Astrocyte (in vitro differentiated cells and primary cell): ENCODE data around the gene GABBR2. TPM values are rescaled to one million over a fixed set of nuclear protein-coding genes. Genes with fewer than 3 reads are reported as not detected.

ENCODE experiments used
- DNase-seq: peaks from one replicate; pipeline ENCODE4 v3.0.0-alpha.2; 2010; ENCODE audit warnings: low read depth
- FAIRE-seq: peaks from 2 replicates; lab custom pipeline; 2011; peaks lifted over from hg19 to GRCh38; lab: Jason Lieb, UNC
- H2AFZ ChIP-seq: 2 replicates; pipeline ENCODE4 v1.6.0; 2012; ENCODE audit warnings: low read depth, low read length, inconsistent platforms
- H3K27ac ChIP-seq: 2 replicates; pipeline ENCODE4 v1.5.1; 2011; ENCODE audit warnings: low read depth, low read length, inconsistent platforms
- H3K27me3 ChIP-seq: 2 replicates; pipeline ENCODE4 v1.6.0; 2011; ENCODE audit warnings: low read length, inconsistent platforms; ENCODE audit not compliant: insufficient read depth
- H3K36me3 ChIP-seq: 2 replicates; pipeline ENCODE4 v1.5.1; 2011; ENCODE audit warnings: low read length, inconsistent platforms; ENCODE audit not compliant: insufficient read depth
- H3K4me1 ChIP-seq: 2 replicates; pipeline ENCODE4 v1.5.1; 2011; ENCODE audit warnings: low read length, inconsistent platforms; ENCODE audit not compliant: insufficient read depth
- H3K4me2 ChIP-seq: 2 replicates; pipeline ENCODE4 v1.6.0; 2012; ENCODE audit warnings: low read length, inconsistent platforms
- H3K4me3 ChIP-seq: 2 replicates; pipeline ENCODE4 v1.5.1; 2011; ENCODE audit warnings: low read depth, mild to moderate bottlenecking, low read length, inconsistent platforms; ENCODE audit not compliant: insufficient read depth
- H3K79me2 ChIP-seq: 2 replicates; pipeline ENCODE4 v1.6.0; 2012; ENCODE audit warnings: mild to moderate bottlenecking, low read length, inconsistent platforms; ENCODE audit not compliant: insufficient read depth
- H3K9ac ChIP-seq: 2 replicates; pipeline ENCODE4 v1.6.0; 2012; ENCODE audit warnings: mild to moderate bottlenecking, low read length, inconsistent platforms
- H3K9me3 ChIP-seq: 2 replicates; pipeline ENCODE4 v1.5.1; 2012; ENCODE audit warnings: low read depth, mild to moderate bottlenecking, low read length, inconsistent platforms; ENCODE audit not compliant: insufficient read depth
- H4K20me1 ChIP-seq: 2 replicates; pipeline ENCODE4 v1.6.0; 2012; ENCODE audit warnings: low read length, inconsistent platforms; ENCODE audit not compliant: insufficient read depth
- H3K27ac Mint-ChIP-seq: one replicate; pipeline ENCODE4 v1.8.0; 2021; ENCODE audit warnings: mild to moderate bottlenecking, mixed read lengths; ENCODE audit not compliant: unreplicated experiment
- H3K27me3 Mint-ChIP-seq: one replicate; pipeline ENCODE4 v1.8.0; 2021; ENCODE audit warnings: low read depth, mixed read lengths; ENCODE audit not compliant: unreplicated experiment
- H3K36me3 Mint-ChIP-seq: one replicate; pipeline ENCODE4 v1.8.0; 2021; ENCODE audit warnings: low read depth, mixed read lengths; ENCODE audit not compliant: unreplicated experiment
- H3K4me1 Mint-ChIP-seq: one replicate; pipeline ENCODE4 v1.8.0; 2021; ENCODE audit warnings: low read depth, mixed read lengths; ENCODE audit not compliant: unreplicated experiment
- H3K4me3 Mint-ChIP-seq: one replicate; pipeline ENCODE4 v1.8.0; 2021; ENCODE audit warnings: mild to moderate bottlenecking, moderate library complexity, mixed read lengths; ENCODE audit not compliant: unreplicated experiment
- H3K9me3 Mint-ChIP-seq: one replicate; pipeline ENCODE4 v1.8.0; 2021; ENCODE audit warnings: mild to moderate bottlenecking, mixed read lengths; ENCODE audit not compliant: unreplicated experiment
- CTCF ChIP-seq: IDR thresholded peaks from 2 replicates; pipeline ENCODE4 v1.5.1; 2011; ENCODE audit warnings: low read depth, mild to moderate bottlenecking, inconsistent platforms, low read length, moderate library complexity; ENCODE audit not compliant: insufficient read depth
- EZH2 ChIP-seq: IDR thresholded peaks from 2 replicates; pipeline ENCODE4 v1.6.1; 2012; ENCODE audit warnings: mild to moderate bottlenecking, low read length, inconsistent platforms; ENCODE audit not compliant: insufficient read depth
- total RNA-seq: library from RNA; stranded (reverse); gene quantifications from 2 replicates; pipeline ENCODE4 v1.2.1, GENCODE V29; 2021

GABBR2 gene
- total RNA-seq, 1 donor from 2014 or later = 2.0 TPM

DNA sequence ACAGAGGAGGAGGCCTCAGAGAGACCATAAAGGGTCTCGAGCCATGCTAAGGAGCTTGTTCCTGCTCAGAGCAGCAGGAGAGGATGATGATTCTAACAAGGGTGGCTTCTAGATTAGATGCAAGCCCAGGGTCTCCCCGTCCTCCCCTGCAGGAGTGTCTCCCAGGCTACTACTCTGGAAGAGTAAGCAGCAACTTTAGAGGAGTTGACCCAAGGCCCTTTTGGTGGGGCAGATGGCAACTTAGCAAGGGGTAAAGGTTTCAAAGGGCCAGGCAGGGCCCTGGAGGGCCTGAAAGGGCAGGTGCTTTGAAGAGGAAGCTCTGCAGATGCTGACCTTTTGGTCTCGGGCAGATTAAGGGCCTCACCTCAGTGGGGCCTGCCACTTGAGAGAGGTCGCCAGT, 174.9 kb downstream of the GABBR2 start:
- Histone ChIP-seq H3K4me1 (peaks cover 4% of the 10 kb centered on the region), H3K36me3 (no peaks in the 10 kb centered on the region), H3K79me2 (no peaks in the 10 kb centered on the region), H3K27me3 (no peaks in the 10 kb centered on the region), H3K9me3 (no peaks in the 10 kb centered on the region), H3K4me2 (no peak overlapping the region), H3K9ac (no peak overlapping the region), H3K27ac (no peak overlapping the region), H3K4me3 (no peak overlapping the region), H4K20me1 (no peaks in the 10 kb centered on the region), H2AFZ (no peak overlapping the region)
- Mint-ChIP-seq H3K4me3 (no peak overlapping the region), H3K36me3 (no peaks in the 10 kb centered on the region), H3K9me3 (peaks cover 8% of the 10 kb centered on the region), H3K4me1 (peaks cover 10% of the 10 kb centered on the region), H3K27ac (no peak overlapping the region), H3K27me3 (peaks cover 31% of the 10 kb centered on the region)
- TF ChIP-seq CTCF (no peak), EZH2 (no peak)
- no peak for FAIRE-seq
- DNase-seq = no peak

- no peaks in the 10 kb centered on the region for H4K20me1 ChIP-seq
- H3K4me3 ChIP-seq = no peak overlapping the region
- Mint-ChIP-seq H3K36me3 (no peaks in the 10 kb centered on the region), H3K27me3 (peaks cover 31% of the 10 kb centered on the region), H3K27ac (no peak overlapping the region), H3K9me3 (peaks cover 2% of the 10 kb centered on the region), H3K4me1 (peaks cover 7% of the 10 kb centered on the region), H3K4me3 (no peak overlapping the region)
- DNase-seq = peak; percentile 46
- no peak overlapping the region for H2AFZ ChIP-seq
- no peak overlapping the region for H3K27ac ChIP-seq
- H3K9me3 ChIP-seq = no peaks in the 10 kb centered on the region
- no peaks in the 10 kb centered on the region for H3K79me2 ChIP-seq
- TF ChIP-seq EZH2 = no peak
- TF ChIP-seq CTCF = no peak
- H3K36me3 ChIP-seq = no peaks in the 10 kb centered on the region
- H3K4me1 ChIP-seq = no peaks in the 10 kb centered on the region
- no peak overlapping the region for H3K4me2 ChIP-seq
- no peak overlapping the region for H3K9ac ChIP-seq
- no peaks in the 10 kb centered on the region for H3K27me3 ChIP-seq
- no peak for FAIRE-seq
Observed at GRCh38 chr9:98533132-98533531, 175.6 kb downstream of the GABBR2 start.

GRCh38 chr9:98532574-98532973, 176.2 kb downstream of the GABBR2 start:
- Histone ChIP-seq H4K20me1 (no peaks in the 10 kb centered on the region), H3K4me2 (no peak overlapping the region), H3K9ac (no peak overlapping the region), H3K4me3 (no peak overlapping the region), H3K36me3 (no peaks in the 10 kb centered on the region), H3K4me1 (no peaks in the 10 kb centered on the region), H3K9me3 (no peaks in the 10 kb centered on the region), H2AFZ (no peak overlapping the region), H3K27ac (no peak overlapping the region), H3K79me2 (no peaks in the 10 kb centered on the region), H3K27me3 (no peaks in the 10 kb centered on the region)
- peaks cover 31% of the 10 kb centered on the region for H3K27me3 Mint-ChIP-seq
- DNase-seq = peak; percentile 32
- H3K27ac Mint-ChIP-seq = no peak overlapping the region
- peaks cover 7% of the 10 kb centered on the region for H3K4me1 Mint-ChIP-seq
- no peak overlapping the region for H3K4me3 Mint-ChIP-seq
- no peak for FAIRE-seq
- TF ChIP-seq CTCF = no peak
- no peak for TF ChIP-seq EZH2
- H3K9me3 Mint-ChIP-seq = peaks cover 2% of the 10 kb centered on the region
- no peaks in the 10 kb centered on the region for H3K36me3 Mint-ChIP-seq
